ENCODE results near the gene IFNA10.

- TF ChIP-seq ZFP30 (CRISPR knock-in tag; IDR thresholded peaks at IDR 0.05) (no peak), ZNF8 (CRISPR knock-in tag; IDR thresholded peaks at IDR 0.05) (no peak), PATZ1 (CRISPR knock-in tag; IDR thresholded peaks at IDR 0.05; ENCODE audit: borderline replicate concordance) (no peak), RARB (CRISPR knock-in tag; IDR thresholded peaks at IDR 0.05) (no peak), TCF4 (CRISPR knock-in tag; IDR thresholded peaks at IDR 0.05; ENCODE audit: borderline replicate concordance) (no peak), TOX (CRISPR knock-in tag; IDR thresholded peaks at IDR 0.05; ENCODE audit: borderline replicate concordance) (no peak), SNAI2 (CRISPR knock-in tag; IDR thresholded peaks at IDR 0.05) (no peak), ZFP3 (CRISPR knock-in tag; IDR thresholded peaks at IDR 0.05) (no peak)
These were observed 35.6 kb downstream of the IFNA10 start for GRCh38 chr9:21171351-21171750.

All from SK-N-SH treated with all-trans-retinoic acid at 6 μM for 48 hours (cell line).